Esophagus muscularis mucosa (tissue), 4 donors: Measurements from ENCODE around the gene EPHB1. TPM values are rescaled to one million over a fixed set of nuclear protein-coding genes. Genes with fewer than 3 reads are reported as not detected.

Experiments
- DNase-seq: peaks from one replicate; pipeline ENCODE4 v3.0.0-alpha.2; 2017; ENCODE audit errors: extremely low spot score
- H3K27ac ChIP-seq, 4 donors: fragments of 200-600 bp; sonication (generic); replicated peaks in 1 of 4; 1 replicate in 3 of 4; 2 replicates in 1 of 4; pipeline ENCODE4 v1.5.1; 2016 to 2019; ENCODE audit warnings: mild to moderate bottlenecking in 1 of 4
- H3K27me3 ChIP-seq, 4 donors: fragments of 200-600 bp; sonication (generic); one replicate each; pipeline versions ENCODE4 v1.5.1 to v1.6.0; 2016 to 2019
- H3K36me3 ChIP-seq, 4 donors: fragments of 200-600 bp; sonication (generic); one replicate each; pipeline ENCODE4 v1.5.1; 2016 to 2019
- H3K4me1 ChIP-seq, 4 donors: fragments of 200-600 bp; sonication (generic); one replicate each; pipeline ENCODE4 v1.5.1; 2016 to 2019
- H3K4me3 ChIP-seq, 4 donors: fragments of 200-600 bp; sonication (generic); 1 replicate in 2 of 4; 2 replicates in 2 of 4; pipeline ENCODE4 v1.5.1; 2016 to 2019; ENCODE audit warnings: mild to moderate bottlenecking in 4 of 4, moderate library complexity in 1 of 4
- H3K9me3 ChIP-seq, 4 donors: fragments of 200-600 bp; sonication (generic); 1 replicate in 3 of 4; 2 replicates in 1 of 4; pipeline ENCODE4 v1.5.1; 2016 to 2019
- CTCF ChIP-seq, 3 experiments: fragments of 200-600 bp in 2 of 3; fragments of 450-650 bp in 1 of 3; sonication (generic) in 2 of 3; IDR thresholded peaks; one replicate each; pipeline ENCODE4 v1.5.1; 2017 to 2019; ENCODE audit warnings: antibody characterized with exemption in 3 of 3, mild to moderate bottlenecking in 2 of 3, moderate library complexity in 1 of 3
- EP300 ChIP-seq: sonication (generic); formaldehyde crosslinking; IDR thresholded peaks from one replicate; pipeline ENCODE4 v1.6.1; 2017; ENCODE audit warnings: antibody characterized with exemption
- POLR2A ChIP-seq: fragments of 450-650 bp; IDR thresholded peaks from one replicate; pipeline ENCODE4 v1.6.1; 2017; ENCODE audit warnings: antibody characterized with exemption, moderate library complexity, mild to moderate bottlenecking, low read depth
- POLR2AphosphoS5 ChIP-seq, 2 donors: sonication (generic); formaldehyde crosslinking; IDR thresholded peaks; one replicate each; pipeline ENCODE4 v1.6.1; 2017; ENCODE audit warnings: antibody characterized with exemption in 2 of 2
- WGBS: methylation state at CpG from one replicate; pipeline ENCODE4 v1.1.5; 2018; 5-methylcytosine and 5-hydroxymethylcytosine counted together
- intact Hi-C: fragments of 100-400 bp; cut with DNase I; formaldehyde crosslinking; loops from one replicate; pipeline ENCODE4 v1.15.1; 2023
- total RNA-seq, 4 donors: library from RNA; depleted of rRNA; stranded (reverse); fragments of >200 nt; gene quantifications; one replicate each; pipeline versions ENCODE4 v1.1.0 to v1.2.1, GENCODE V29; 2016

EPHB1 gene
- total RNA-seq, 4 donors from 2014 or later: under 0.01 to 6.1 (median 2.8) TPM

GRCh38 chr3:135128818-135129217 is 333.8 kb downstream of the EPHB1 start:
- no peak for TF ChIP-seq POLR2AphosphoS5 (IDR thresholded peaks at IDR 0.05)
- no peak for TF ChIP-seq CTCF (IDR thresholded peaks at IDR 0.05)
- no peak for TF ChIP-seq POLR2A
- no peak for TF ChIP-seq EP300
- Histone ChIP-seq H3K4me1 (no peaks in the 10 kb centered on the region), H3K9me3 (no peaks in the 10 kb centered on the region), H3K27me3 (no peaks in the 10 kb centered on the region), H3K36me3 (peaks cover 0 to 8% (median 0%) of the 10 kb centered on the region in 4 donors), H3K4me3 (no peak overlapping the region), H3K27ac (no peak overlapping the region)
- no peak for DNase-seq
- 69% methylated on average over 3 of the region's 3 CpGs for WGBS
- intact Hi-C loops: no loop called here

GRCh38 chr3:135131290-135131689 is 336.2 kb downstream of the EPHB1 start:
- H3K27me3 ChIP-seq: no peaks in the 10 kb centered on the region
- no peak for DNase-seq
- intact Hi-C loops: no loop called here
- WGBS: 77% methylated on average over 7 of the region's 7 CpGs
- no peaks in the 10 kb centered on the region for H3K9me3 ChIP-seq
- H3K27ac ChIP-seq: no peak overlapping the region
- H3K4me1 ChIP-seq: no peaks in the 10 kb centered on the region
- H3K4me3 ChIP-seq: no peak overlapping the region
- TF ChIP-seq EP300: no peak
- TF ChIP-seq POLR2A: no peak
- peaks cover 0 to 8% (median 0%) of the 10 kb centered on the region in 4 donors for H3K36me3 ChIP-seq

- no peak for DNase-seq
- H3K9me3 ChIP-seq: no peaks in the 10 kb centered on the region
- no peak overlapping the region for H3K27ac ChIP-seq
- 92% methylated on average over 8 of the region's 8 CpGs for WGBS
- no peak overlapping the region for H3K4me3 ChIP-seq
- no peaks in the 10 kb centered on the region for H3K27me3 ChIP-seq
- H3K36me3 ChIP-seq: peaks cover 0 to 8% (median 0%) of the 10 kb centered on the region in 4 donors
- TF ChIP-seq EP300: no peak
- no peak for TF ChIP-seq CTCF (IDR thresholded peaks at IDR 0.05)
- no peak for TF ChIP-seq POLR2A
- TF ChIP-seq POLR2AphosphoS5 (IDR thresholded peaks at IDR 0.05): no peak
- intact Hi-C loops: no loop called here
- H3K4me1 ChIP-seq: no peaks in the 10 kb centered on the region
Measured at GRCh38 chr3:135133905-135134683, 339.0 kb downstream of the EPHB1 start.

GRCh38 chr3:135134684-135135075 is 339.6 kb downstream of the EPHB1 start:
- H3K9me3 ChIP-seq: no peaks in the 10 kb centered on the region
- intact Hi-C loops: no loop called here
- no peak overlapping the region for H3K27ac ChIP-seq
- 88% methylated on average over 3 of the region's 3 CpGs for WGBS
- H3K27me3 ChIP-seq: no peaks in the 10 kb centered on the region
- TF ChIP-seq POLR2A (no peak), POLR2AphosphoS5 (IDR thresholded peaks at IDR 0.05) (no peak), CTCF (IDR thresholded peaks at IDR 0.05) (no peak)
- H3K36me3 ChIP-seq: peaks cover 0 to 8% (median 0%) of the 10 kb centered on the region in 4 donors
- no peak overlapping the region for H3K4me3 ChIP-seq
- no peak for DNase-seq
- no peaks in the 10 kb centered on the region for H3K4me1 ChIP-seq

GRCh38 chr3:135135445-135135844 is 340.4 kb downstream of the EPHB1 start:
- H3K27ac ChIP-seq: no peak overlapping the region
- no peaks in the 10 kb centered on the region for H3K27me3 ChIP-seq
- TF ChIP-seq POLR2A (no peak), POLR2AphosphoS5 (IDR thresholded peaks at IDR 0.05) (no peak), CTCF (IDR thresholded peaks at IDR 0.05) (no peak), EP300 (no peak)
- intact Hi-C loops: no loop called here
- H3K36me3 ChIP-seq: peaks cover 0 to 8% (median 0%) of the 10 kb centered on the region in 4 donors
- 92% methylated on average over 1 of the region's 1 CpG for WGBS
- no peaks in the 10 kb centered on the region for H3K4me1 ChIP-seq
- DNase-seq: no peak
- H3K9me3 ChIP-seq: no peaks in the 10 kb centered on the region
- H3K4me3 ChIP-seq: no peak overlapping the region
